Measurements from ENCODE around the gene ZBTB17.

DNA sequence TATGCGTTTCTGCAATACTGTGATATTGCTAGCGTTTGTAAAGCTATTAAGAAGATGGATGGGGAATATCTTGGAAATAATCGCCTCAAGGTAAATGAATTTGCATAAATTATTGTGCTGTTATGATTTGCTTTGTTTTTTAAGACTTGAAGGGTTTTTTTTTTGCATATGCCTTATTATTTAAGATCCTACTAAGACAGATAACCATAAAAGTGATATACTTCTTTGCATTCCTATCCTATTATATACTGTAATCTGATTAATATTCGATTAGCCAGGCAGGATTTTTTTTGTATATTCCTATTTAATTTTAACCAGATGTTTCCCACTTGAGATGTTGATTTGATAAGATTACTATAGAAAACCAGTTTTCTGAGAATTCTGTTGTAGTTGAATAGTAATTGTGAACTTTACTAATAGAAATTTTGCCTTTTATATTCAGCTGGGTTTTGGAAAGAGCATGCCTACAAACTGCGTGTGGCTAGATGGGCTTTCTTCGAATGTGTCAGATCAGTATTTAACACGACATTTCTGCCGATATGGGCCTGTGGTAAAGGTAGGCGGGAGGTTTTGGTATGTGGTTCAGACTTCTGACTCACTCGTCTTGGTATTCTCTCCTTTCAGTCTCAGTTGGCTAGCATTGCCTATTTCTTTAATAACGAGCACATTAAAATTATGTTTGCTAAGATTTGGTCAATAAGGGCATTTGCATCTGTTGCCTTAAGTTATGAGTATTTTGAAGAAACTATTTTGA lies 56.8 kb downstream of the ZBTB17 start:
- no peak for TF ChIP-seq DPF2 (IDR thresholded peaks at IDR 0.05)
- TF ChIP-seq, protein P1, sequence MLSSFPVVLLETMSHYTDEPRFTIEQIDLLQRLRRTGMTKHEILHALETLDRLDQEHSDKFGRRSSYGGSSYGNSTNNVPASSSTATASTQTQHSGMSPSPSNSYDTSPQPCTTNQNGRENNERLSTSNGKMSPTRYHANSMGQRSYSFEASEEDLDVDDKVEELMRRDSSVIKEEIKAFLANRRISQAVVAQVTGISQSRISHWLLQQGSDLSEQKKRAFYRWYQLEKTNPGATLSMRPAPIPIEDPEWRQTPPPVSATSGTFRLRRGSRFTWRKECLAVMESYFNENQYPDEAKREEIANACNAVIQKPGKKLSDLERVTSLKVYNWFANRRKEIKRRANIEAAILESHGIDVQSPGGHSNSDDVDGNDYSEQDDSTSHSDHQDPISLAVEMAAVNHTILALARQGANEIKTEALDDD (IDR thresholded peaks at IDR 0.05), result no peak
- no peak for TF ChIP-seq YY1 (IDR thresholded peaks at IDR 0.05; ENCODE audit: borderline replicate concordance in 1 of 3, control insufficient read depth in 1 of 3, extremely low read depth in 1 of 3, insufficient read depth in 3 of 3, insufficient read length in 1 of 3, insufficient replicate concordance in 2 of 3, low read depth in 1 of 3, low read length in 2 of 3)
- TF ChIP-seq, protein P2, sequence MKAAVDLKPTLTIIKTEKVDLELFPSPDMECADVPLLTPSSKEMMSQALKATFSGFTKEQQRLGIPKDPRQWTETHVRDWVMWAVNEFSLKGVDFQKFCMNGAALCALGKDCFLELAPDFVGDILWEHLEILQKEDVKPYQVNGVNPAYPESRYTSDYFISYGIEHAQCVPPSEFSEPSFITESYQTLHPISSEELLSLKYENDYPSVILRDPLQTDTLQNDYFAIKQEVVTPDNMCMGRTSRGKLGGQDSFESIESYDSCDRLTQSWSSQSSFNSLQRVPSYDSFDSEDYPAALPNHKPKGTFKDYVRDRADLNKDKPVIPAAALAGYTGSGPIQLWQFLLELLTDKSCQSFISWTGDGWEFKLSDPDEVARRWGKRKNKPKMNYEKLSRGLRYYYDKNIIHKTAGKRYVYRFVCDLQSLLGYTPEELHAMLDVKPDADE (conservative IDR thresholded peaks at IDR 0.05; ENCODE audit: control insufficient read depth, low read depth, low read length), result no peak
- TF ChIP-seq BRCA1 (IDR thresholded peaks at IDR 0.05), result no peak
- no peak for TF ChIP-seq BRCA1 (CRISPR knock-in tag; IDR thresholded peaks at IDR 0.05)
- no peak for TF ChIP-seq GTF2F1 (IDR thresholded peaks at IDR 0.05; ENCODE audit: low read depth, low read length)
- TF ChIP-seq POLR2AphosphoS5 (IDR thresholded peaks at IDR 0.05; ENCODE audit: control insufficient read depth, insufficient read depth, low read depth, low read length), result no peak
- no peak for TF ChIP-seq TRIM24 (IDR thresholded peaks at IDR 0.05)
- no peak for TF ChIP-seq CTCF (IDR thresholded peaks at IDR 0.05 in 2 of 3, conservative IDR thresholded peaks at IDR 0.05 in 1 of 3; ENCODE audit: insufficient read depth in 2 of 3, low read depth in 1 of 3, low read length in 3 of 3)

All from K562 (cell line).